Right atrium auricular region (tissue), 2 donors: ENCODE measurements around the gene TCEA3. TPM values are rescaled to one million over a fixed set of nuclear protein-coding genes. Genes with fewer than 3 reads are reported as not detected.

Experiments used
- DNase-seq: peaks from one replicate; pipeline ENCODE4 v3.0.0-alpha.2; 2019; ENCODE audit warnings: low spot score
- H3K27ac ChIP-seq, 2 donors: fragments of 200-600 bp; sonication (generic); 1 replicate in 1 of 2; 2 replicates in 1 of 2; pipeline ENCODE4 v1.5.1; 2016 to 2019
- H3K27me3 ChIP-seq, 2 donors: fragments of 200-600 bp; sonication (generic); one replicate each; pipeline versions ENCODE4 v1.5.1 to v1.6.0; 2017 to 2019
- H3K36me3 ChIP-seq: fragments of 200-600 bp; sonication (generic); one replicate; pipeline ENCODE4 v1.5.1; 2016
- H3K4me1 ChIP-seq, 2 donors: fragments of 200-600 bp; sonication (generic); one replicate each; pipeline versions ENCODE4 v1.5.1 to v1.6.0; 2017 to 2019
- H3K4me3 ChIP-seq, 2 donors: fragments of 200-600 bp; sonication (generic); 1 replicate in 1 of 2; 2 replicates in 1 of 2; pipeline ENCODE4 v1.5.1; 2017 to 2019; ENCODE audit warnings: mild to moderate bottlenecking in 1 of 2, moderate library complexity in 1 of 2
- H3K9me3 ChIP-seq, 2 donors: fragments of 200-600 bp; sonication (generic); one replicate each; pipeline ENCODE4 v1.5.1; 2019
- CTCF ChIP-seq, 2 donors: fragments of 200-600 bp; sonication (generic); IDR thresholded peaks; one replicate each; pipeline ENCODE4 v1.5.1; 2019; ENCODE audit warnings: antibody characterized with exemption in 2 of 2
- total RNA-seq, 2 donors: library from RNA; depleted of rRNA; stranded (reverse); fragments of >200 nt; gene quantifications; one replicate each; pipeline ENCODE4 v1.1.0, GENCODE V29; 2016

The TCEA3 gene
- total RNA-seq, 2 donors from 2014 or later: 24.4 to 40.1 TPM

- Histone ChIP-seq H3K27ac (peak overlapping the region; percentile 7 to 38), H3K36me3 (peaks cover 36% of the 10 kb centered on the region), H3K9me3 (no peaks in the 10 kb centered on the region), H3K4me3 (no peak overlapping the region), H3K27me3 (no peaks in the 10 kb centered on the region), H3K4me1 (peaks cover 0 to 27% of the 10 kb centered on the region in 2 donors)
- no peak for TF ChIP-seq CTCF (IDR thresholded peaks at IDR 0.05)
- no peak for DNase-seq
These were observed 26.9 kb upstream of the TCEA3 start for GRCh38 chr1:23451441-23451840.

GRCh38 chr1:23450894-23451293 is 26.3 kb upstream of the TCEA3 start:
- Histone ChIP-seq H3K36me3 (peaks cover 34% of the 10 kb centered on the region), H3K4me3 (no peak overlapping the region), H3K9me3 (no peaks in the 10 kb centered on the region), H3K27ac (no peak overlapping the region), H3K27me3 (no peaks in the 10 kb centered on the region), H3K4me1 (peaks cover 0 to 26% of the 10 kb centered on the region in 2 donors)
- DNase-seq: no peak
- TF ChIP-seq CTCF (IDR thresholded peaks at IDR 0.05): no peak

- H3K9me3 ChIP-seq: no peaks in the 10 kb centered on the region
- H3K36me3 ChIP-seq: peaks cover 31% of the 10 kb centered on the region
- no peak for TF ChIP-seq CTCF (IDR thresholded peaks at IDR 0.05)
- peaks cover 0 to 26% of the 10 kb centered on the region in 2 donors for H3K4me1 ChIP-seq
- H3K4me3 ChIP-seq: no peak overlapping the region
- H3K27ac ChIP-seq: peak overlapping the region in 1 of 2 donors; percentile 50
- DNase-seq: peak; percentile 75
- no peaks in the 10 kb centered on the region for H3K27me3 ChIP-seq
These were observed 25.4 kb upstream of the TCEA3 start for GRCh38 chr1:23449958-23450357.

- Histone ChIP-seq H3K36me3 (peaks cover 24% of the 10 kb centered on the region), H3K27ac (peak overlapping the region in 1 of 2 donors; percentile 50)
- no peak for TF ChIP-seq CTCF (IDR thresholded peaks at IDR 0.05)
These were observed 24.8 kb upstream of the TCEA3 start for GRCh38 chr1:23449306-23449705.

GRCh38 chr1:23448846-23449245 is 24.3 kb upstream of the TCEA3 start:
- no peak for DNase-seq
- Histone ChIP-seq H3K9me3 (no peaks in the 10 kb centered on the region), H3K27ac (no peak overlapping the region), H3K36me3 (peaks cover 22% of the 10 kb centered on the region), H3K4me1 (peaks cover 0 to 26% of the 10 kb centered on the region in 2 donors), H3K4me3 (no peak overlapping the region), H3K27me3 (no peaks in the 10 kb centered on the region)
- TF ChIP-seq CTCF (IDR thresholded peaks at IDR 0.05): no peak

More at GRCh38 chr1:23449306-23449705, 24.8 kb upstream of the TCEA3 start:
- H3K4me3 ChIP-seq: no peak overlapping the region
- no peaks in the 10 kb centered on the region for H3K27me3 ChIP-seq
- no peak for DNase-seq
- peaks cover 0 to 26% of the 10 kb centered on the region in 2 donors for H3K4me1 ChIP-seq
- H3K9me3 ChIP-seq: no peaks in the 10 kb centered on the region

GRCh38 chr1:23446661-23447310 is 22.2 kb upstream of the TCEA3 start:
- peaks cover 0 to 18% of the 10 kb centered on the region in 2 donors for H3K4me1 ChIP-seq
- DNase-seq: no peak
- H3K9me3 ChIP-seq: no peaks in the 10 kb centered on the region
- H3K27ac ChIP-seq: no peak overlapping the region
- no peak for TF ChIP-seq CTCF (IDR thresholded peaks at IDR 0.05)
- H3K36me3 ChIP-seq: peaks cover 19% of the 10 kb centered on the region
- H3K27me3 ChIP-seq: no peaks in the 10 kb centered on the region
- H3K4me3 ChIP-seq: no peak overlapping the region
